Measurements from ENCODE around the gene MAGEA4.

- TF ChIP-seq POLR2A (IDR thresholded peaks at IDR 0.05; ENCODE audit: low read depth, low read length) = no peak
- no peak for TF ChIP-seq CTCF (conservative IDR thresholded peaks at IDR 0.05; ENCODE audit: low read depth, low read length)
- TF ChIP-seq MXI1 (IDR thresholded peaks at IDR 0.05; ENCODE audit: borderline replicate concordance, low read depth, low read length) = no peak
- TF ChIP-seq BHLHE40 (IDR thresholded peaks at IDR 0.05; ENCODE audit: low read depth, low read length) = no peak
- no peak for TF ChIP-seq SMC3 (IDR thresholded peaks at IDR 0.05; ENCODE audit: low read depth, low read length)
- TF ChIP-seq USF2 (IDR thresholded peaks at IDR 0.05; ENCODE audit: low read depth, low read length) = no peak
- TF ChIP-seq RCOR1 (IDR thresholded peaks at IDR 0.05; ENCODE audit: insufficient replicate concordance, low read length) = no peak
- no peak for TF ChIP-seq CEBPB (IDR thresholded peaks at IDR 0.05; ENCODE audit: low read depth, low read length)
Measured at GRCh38 chrX:151970027-151970426, 57.3 kb downstream of the MAGEA4 start.

Data from IMR-90 (cell line).